OCI-LY7 (cell line): Measurements from ENCODE around the gene MYO1F. TPM values are rescaled to one million over a fixed set of nuclear protein-coding genes. Genes with fewer than 3 reads are reported as not detected.

Experiments used
- BruUV-seq: library from RNA; stranded (reverse); fragments of 400-500 nt; replicated peaks from 2 replicates; lab custom pipeline; 2021; lab: Mats Ljungman, UMichigan
- CTCF ChIA-PET: fragments of 300-600 bp; sonication (Branson Sonifier 250); formaldehyde crosslinking; loops from one replicate; lab custom pipeline; 2022; ENCODE audit warnings: antibody characterized with exemption; ENCODE audit not compliant: unreplicated experiment; lab: Charles Lee
- POLR2A ChIA-PET: fragments of 300-600 bp; sonication (Branson Sonifier 250); formaldehyde crosslinking; loops from one replicate; lab custom pipeline; 2022; ENCODE audit warnings: antibody characterized with exemption; lab: Charles Lee
- DNase-seq: peaks from one replicate; pipeline ENCODE4 v3.0.0-alpha.2; 2015; ENCODE audit warnings: low spot score
- H2AFZ ChIP-seq: fragments of 200-600 bp; sonication (generic), shearing (Covaris generic); 2 replicates; pipeline ENCODE4 v1.6.1; 2014; ENCODE audit warnings: mild to moderate bottlenecking, antibody characterized with exemption, low read length, moderate library complexity
- H3K27ac ChIP-seq: fragments of 200-600 bp; sonication (generic); 2 replicates; pipeline ENCODE4 v1.5.1; 2014; ENCODE audit warnings: mixed run types, low read depth, mild to moderate bottlenecking, moderate library complexity, low read length, inconsistent platforms; ENCODE audit not compliant: poor library complexity, severe bottlenecking
- H3K36me3 ChIP-seq: fragments of 200-600 bp; sonication (generic); 2 replicates; pipeline ENCODE4 v1.6.1; 2014; ENCODE audit warnings: mild to moderate bottlenecking, antibody characterized with exemption, low read length, moderate library complexity, mixed read lengths; ENCODE audit not compliant: insufficient read depth
- H3K4me1 ChIP-seq: fragments of 200-600 bp; sonication (generic); 2 replicates; pipeline ENCODE4 v1.5.1; 2014; ENCODE audit warnings: mild to moderate bottlenecking, low read length; ENCODE audit not compliant: insufficient read depth, poor library complexity, severe bottlenecking
- H3K4me2 ChIP-seq: fragments of 200-600 bp; sonication (generic); 2 replicates; pipeline ENCODE4 v1.6.1; 2014; ENCODE audit warnings: mild to moderate bottlenecking, low read length
- H3K4me3 ChIP-seq: fragments of 200-600 bp; sonication (generic); 2 replicates; pipeline ENCODE4 v1.5.1; 2014; ENCODE audit warnings: mild to moderate bottlenecking, low read depth, low read length; ENCODE audit not compliant: poor library complexity, severe bottlenecking
- H3K79me2 ChIP-seq: fragments of 200-600 bp; sonication (generic); 2 replicates; pipeline ENCODE4 v1.6.1; 2016; ENCODE audit warnings: low read depth, mild to moderate bottlenecking, low read length, moderate library complexity, mixed read lengths; ENCODE audit not compliant: insufficient read depth
- H3K9me2 ChIP-seq: fragments of 200-600 bp; sonication (generic); 2 replicates; pipeline ENCODE4 v1.6.1; 2016; ENCODE audit warnings: mild to moderate bottlenecking, low read length, mixed read lengths; ENCODE audit not compliant: insufficient read depth
- H3K9me3 ChIP-seq: fragments of 200-600 bp; sonication (generic); 2 replicates; pipeline ENCODE4 v1.6.1; 2014; ENCODE audit warnings: mild to moderate bottlenecking, mixed run types, low read length, mixed read lengths
- H4K20me1 ChIP-seq: fragments of 200-600 bp; sonication (generic); 2 replicates; pipeline ENCODE4 v1.6.1; 2014; ENCODE audit warnings: mild to moderate bottlenecking, antibody characterized with exemption, low read length, moderate library complexity, mixed read lengths; ENCODE audit not compliant: insufficient read depth
- EZH2phosphoT487 ChIP-seq: fragments of 200-600 bp; sonication (generic); IDR thresholded peaks from 2 replicates; pipeline ENCODE4 v1.6.1; 2018; ENCODE audit warnings: low read depth, borderline replicate concordance, mild to moderate bottlenecking, mixed run types, antibody characterized with exemption, low read length, moderate library complexity, mixed read lengths
- intact Hi-C: fragments of 100-400 bp; cut with micrococcal nuclease; formaldehyde crosslinking; loops from one replicate; pipeline ENCODE4 v1.10.0; 2022; ENCODE audit not compliant: unreplicated experiment
- total RNA-seq, 2 experiments: library from RNA; depleted of rRNA in 1 of 2; stranded (reverse); fragments of >200 nt in 1 of 2; shearing (Covaris generic) in 1 of 2; gene quantifications; 2 replicates each; pipeline ENCODE4 v1.2.3, GENCODE V29; 2014 to 2022
- TF ChIP-seq, protein P1 (sequence below): fragments of 200-600 bp; sonication (generic); conservative IDR thresholded peaks from 2 replicates; pipeline ENCODE4 v1.5.1; 2014; ENCODE audit warnings: mild to moderate bottlenecking, antibody characterized with exemption, low read length, moderate library complexity, mixed read lengths

MYO1F gene
- total RNA-seq, 2 experiments from 2014 or later: 8.8 to 18.4 TPM

DNA sequence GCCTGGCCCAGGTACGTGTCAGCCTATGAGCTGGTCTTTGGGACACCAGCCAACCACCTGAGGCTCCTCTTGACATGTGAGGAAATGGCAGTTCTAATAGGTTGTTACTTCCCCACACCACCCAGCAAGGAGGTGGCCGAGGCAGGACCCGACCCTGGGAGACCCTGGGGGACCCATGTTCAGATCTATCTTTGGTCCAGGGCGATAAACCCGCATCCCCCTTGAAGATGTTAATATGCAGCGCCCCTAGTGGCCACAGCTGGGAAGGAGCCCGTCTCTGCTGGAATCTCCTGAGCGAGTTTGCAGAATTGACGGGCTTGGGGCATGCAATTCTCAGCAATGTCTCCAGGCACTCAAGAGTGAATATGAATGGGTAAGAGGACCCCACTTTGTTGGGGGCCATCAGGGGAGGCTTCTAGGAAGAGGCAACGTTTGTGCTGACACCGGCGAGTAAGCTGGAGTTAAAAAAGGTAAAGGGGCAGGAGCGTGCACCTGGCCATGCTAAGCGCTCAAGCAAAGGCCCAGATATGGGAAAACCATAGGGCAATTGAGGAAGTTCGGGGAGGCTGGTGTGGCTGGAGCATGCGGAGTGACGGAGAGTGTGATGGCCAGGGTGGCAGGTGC lies 1.5 kb upstream of the MYO1F start:
- peaks cover 18% of the 10 kb centered on the region for H3K4me1 ChIP-seq
- no peak overlapping the region for H3K27ac ChIP-seq
- no peaks in the 10 kb centered on the region for H3K9me2 ChIP-seq
- BruUV-seq: no TSS peak
- no peaks in the 10 kb centered on the region for H3K9me3 ChIP-seq
- no peaks in the 10 kb centered on the region for H3K79me2 ChIP-seq
- H2AFZ ChIP-seq: no peak overlapping the region
- H3K4me3 ChIP-seq: no peak overlapping the region
- TF ChIP-seq EZH2phosphoT487: no peak
- TF ChIP-seq, protein P1, sequence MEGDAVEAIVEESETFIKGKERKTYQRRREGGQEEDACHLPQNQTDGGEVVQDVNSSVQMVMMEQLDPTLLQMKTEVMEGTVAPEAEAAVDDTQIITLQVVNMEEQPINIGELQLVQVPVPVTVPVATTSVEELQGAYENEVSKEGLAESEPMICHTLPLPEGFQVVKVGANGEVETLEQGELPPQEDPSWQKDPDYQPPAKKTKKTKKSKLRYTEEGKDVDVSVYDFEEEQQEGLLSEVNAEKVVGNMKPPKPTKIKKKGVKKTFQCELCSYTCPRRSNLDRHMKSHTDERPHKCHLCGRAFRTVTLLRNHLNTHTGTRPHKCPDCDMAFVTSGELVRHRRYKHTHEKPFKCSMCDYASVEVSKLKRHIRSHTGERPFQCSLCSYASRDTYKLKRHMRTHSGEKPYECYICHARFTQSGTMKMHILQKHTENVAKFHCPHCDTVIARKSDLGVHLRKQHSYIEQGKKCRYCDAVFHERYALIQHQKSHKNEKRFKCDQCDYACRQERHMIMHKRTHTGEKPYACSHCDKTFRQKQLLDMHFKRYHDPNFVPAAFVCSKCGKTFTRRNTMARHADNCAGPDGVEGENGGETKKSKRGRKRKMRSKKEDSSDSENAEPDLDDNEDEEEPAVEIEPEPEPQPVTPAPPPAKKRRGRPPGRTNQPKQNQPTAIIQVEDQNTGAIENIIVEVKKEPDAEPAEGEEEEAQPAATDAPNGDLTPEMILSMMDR: peak; percentile 98
- no peaks in the 10 kb centered on the region for H4K20me1 ChIP-seq
- CTCF ChIA-PET: interaction anchor here (1.1 kb wide), 1 partner anchor 8 kb away, joined by 6 read pairs; no protein-coding TSS in a partner anchor
- POLR2A ChIA-PET: interaction anchor here (0.5 to 1.4 kb wide), 4 partner anchors 10 to 166 kb away, joined by 3 to 4 read pairs (median 3); partner anchors contain the start of gene MARCHF2
- no peak overlapping the region for H3K4me2 ChIP-seq
- DNase-seq: peak; percentile 75
- no peaks in the 10 kb centered on the region for H3K36me3 ChIP-seq
- intact Hi-C loops: loop anchor here (2.0 kb wide), 1 partner anchor 166 kb away; the partner anchor contains the start of gene MARCHF2

DNA sequence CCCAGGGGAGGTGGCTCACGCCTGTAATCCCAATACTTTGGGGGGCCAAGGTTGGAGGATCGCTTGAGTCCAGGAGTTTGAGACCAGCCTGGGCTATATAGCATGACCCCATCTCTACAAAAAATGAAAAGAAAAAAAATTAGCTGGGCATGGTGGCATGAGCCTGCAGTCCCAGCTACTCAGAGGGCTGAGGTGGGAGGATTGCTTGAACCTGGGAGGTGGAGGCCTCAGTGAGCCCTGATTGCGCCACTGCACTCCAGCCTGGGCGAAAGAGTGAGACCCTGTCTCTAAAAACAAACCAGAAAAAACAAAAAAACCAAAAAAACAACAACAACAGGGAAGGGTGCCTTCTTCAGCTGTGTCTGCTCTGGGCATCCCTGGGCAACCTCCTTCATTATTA lies 499 bp upstream of the MYO1F start:
- Histone ChIP-seq H3K9me3 (no peaks in the 10 kb centered on the region), H2AFZ (peak overlapping the region; percentile 87), H3K79me2 (no peaks in the 10 kb centered on the region), H3K27ac (no peak overlapping the region), H4K20me1 (no peaks in the 10 kb centered on the region), H3K4me2 (peak overlapping the region; percentile 64), H3K36me3 (no peaks in the 10 kb centered on the region), H3K4me3 (peak overlapping the region; percentile 57), H3K4me1 (peaks cover 18% of the 10 kb centered on the region), H3K9me2 (no peaks in the 10 kb centered on the region)
- CTCF ChIA-PET: interaction anchor here (0.5 to 1.1 kb wide), 2 partner anchors 9 to 95 kb away, joined by 3 to 6 read pairs; no protein-coding TSS in a partner anchor
- BruUV-seq: no TSS peak
- POLR2A ChIA-PET: interaction anchor here (0.5 to 1.4 kb wide), 3 partner anchors 9 to 598 kb away, joined by 3 read pairs; no protein-coding TSS in a partner anchor
- no peak for TF ChIP-seq EZH2phosphoT487
- TF ChIP-seq, protein P1: no peak
- no peak for DNase-seq
- intact Hi-C loops: loop anchor here (2.0 kb wide), 1 partner anchor 165 kb away; the partner anchor contains the start of gene MARCHF2
